HK-2 (cell line): Measurements from ENCODE around the gene DSCAML1.

Source experiments
- DNase-seq: peaks from one replicate; pipeline ENCODE4 v3.0.0-alpha.2; 2018; ENCODE audit not compliant: unreplicated experiment

Gene DSCAML1

DNA sequence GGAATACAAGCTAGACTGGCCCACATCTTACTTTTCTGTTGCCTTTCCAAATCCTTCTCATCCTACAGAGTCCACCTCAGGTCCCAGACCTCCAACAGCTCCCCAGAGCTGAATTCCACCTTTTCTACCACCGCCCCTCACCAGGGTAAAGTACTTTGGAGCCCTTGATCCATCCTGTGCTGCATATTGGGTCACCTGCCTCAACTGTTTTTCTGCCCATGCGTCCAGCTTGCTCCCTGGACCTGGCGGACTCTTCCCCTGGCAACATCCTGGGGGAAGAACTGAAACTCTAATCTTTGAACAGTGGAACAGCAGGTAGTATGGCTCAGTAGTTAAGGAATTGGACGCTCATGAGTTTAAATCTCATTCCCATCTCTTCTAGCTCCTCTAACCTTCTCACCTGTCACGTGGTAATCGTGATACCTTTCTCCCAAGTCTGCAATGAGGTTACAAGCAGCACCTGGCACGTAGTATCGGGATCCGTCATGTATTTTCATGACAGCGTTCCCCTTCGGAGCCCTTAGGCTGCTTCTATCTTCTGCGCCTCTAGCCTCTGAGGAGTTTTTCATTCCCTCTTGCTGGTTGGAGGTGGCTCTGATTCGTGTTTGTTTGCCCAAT lies 371.2 kb downstream of the DSCAML1 start:
- no peak for DNase-seq

DNA sequence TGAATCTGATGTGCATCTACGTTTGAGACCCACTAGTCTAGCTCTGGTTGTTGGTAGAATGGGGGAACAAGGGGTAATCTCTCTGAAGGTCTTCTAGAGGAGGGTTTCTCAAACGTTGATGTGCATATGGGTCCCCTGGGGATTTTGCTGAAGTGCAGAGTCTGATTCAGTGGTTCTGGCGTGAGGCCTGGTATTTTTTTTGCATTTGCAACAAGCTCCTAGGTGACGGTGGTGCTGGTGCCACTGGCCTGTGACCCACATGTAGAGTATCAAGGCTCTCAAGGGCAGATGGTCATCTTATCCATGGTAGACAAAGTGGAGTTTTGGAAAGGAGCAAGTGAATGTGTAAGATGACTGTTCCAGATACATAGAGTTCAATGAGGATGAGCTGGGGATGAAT lies 372.2 kb downstream of the DSCAML1 start:
- DNase-seq, result no peak

DNA sequence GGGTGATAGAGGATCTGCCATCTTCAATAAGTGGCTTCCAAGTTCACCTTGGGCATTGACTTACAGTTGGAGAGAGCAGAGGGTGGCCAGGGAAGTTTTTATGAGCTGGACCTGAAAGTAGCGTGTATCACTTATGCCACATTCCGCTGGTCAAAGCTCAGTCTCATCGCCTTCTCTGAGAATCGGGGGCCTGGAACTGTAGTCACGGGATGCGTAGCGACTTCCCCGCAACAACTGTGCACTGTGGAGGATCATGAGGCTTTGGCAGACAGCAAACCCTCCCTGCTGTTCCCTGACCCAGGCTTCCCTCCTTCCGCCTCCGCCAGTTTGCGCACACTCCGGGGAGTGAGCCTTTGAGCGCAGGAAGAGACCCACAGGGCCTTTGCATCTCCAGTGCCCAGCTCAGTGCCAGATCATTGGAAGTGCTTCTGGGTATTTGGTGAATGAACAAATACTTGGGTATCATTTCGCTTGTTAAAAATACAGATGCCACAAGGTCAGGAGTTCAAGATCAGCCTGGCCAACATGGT lies 373.9 kb downstream of the DSCAML1 start:
- DNase-seq, result no peak

DNA sequence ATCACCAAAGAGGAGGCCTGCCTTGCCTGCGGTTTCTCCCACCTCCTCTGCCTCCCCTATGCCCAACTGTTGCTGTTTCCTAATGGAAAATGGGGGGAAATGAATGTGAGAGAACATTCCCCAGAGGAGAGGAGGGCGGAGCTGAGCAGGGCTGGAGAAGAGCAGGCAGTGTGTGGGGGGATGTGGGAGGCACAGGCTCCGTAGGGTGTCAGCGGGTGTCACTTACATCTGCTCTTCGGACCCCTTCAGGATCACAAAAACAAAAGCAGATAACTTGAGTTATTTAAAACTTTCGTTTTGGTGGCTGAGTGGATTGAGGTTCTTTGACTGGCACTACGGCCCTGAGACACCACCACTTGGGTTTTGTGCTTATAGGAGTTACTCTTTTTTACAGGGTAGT lies 375.5 kb downstream of the DSCAML1 start:
- DNase-seq, result no peak

DNA sequence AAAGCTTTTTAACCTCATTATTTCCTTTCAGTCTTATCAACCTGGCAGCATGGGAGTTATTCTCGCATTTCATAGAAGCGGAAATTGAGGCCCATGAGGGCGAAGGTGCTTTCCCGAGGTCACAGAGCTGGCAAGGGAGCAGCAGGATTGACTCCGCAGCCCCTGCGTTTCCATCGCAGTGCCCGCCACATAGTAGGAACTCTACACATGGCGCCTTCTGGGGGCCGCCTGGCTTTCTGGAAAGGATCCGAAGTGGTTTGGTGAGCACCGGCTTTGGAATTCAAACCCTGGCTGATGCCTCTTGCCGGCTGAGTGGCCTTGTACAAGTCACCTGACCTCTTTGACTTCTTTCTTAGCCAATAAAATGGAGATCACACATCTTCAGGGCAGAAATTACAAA lies 376.0 kb downstream of the DSCAML1 start:
- no peak for DNase-seq

DNA sequence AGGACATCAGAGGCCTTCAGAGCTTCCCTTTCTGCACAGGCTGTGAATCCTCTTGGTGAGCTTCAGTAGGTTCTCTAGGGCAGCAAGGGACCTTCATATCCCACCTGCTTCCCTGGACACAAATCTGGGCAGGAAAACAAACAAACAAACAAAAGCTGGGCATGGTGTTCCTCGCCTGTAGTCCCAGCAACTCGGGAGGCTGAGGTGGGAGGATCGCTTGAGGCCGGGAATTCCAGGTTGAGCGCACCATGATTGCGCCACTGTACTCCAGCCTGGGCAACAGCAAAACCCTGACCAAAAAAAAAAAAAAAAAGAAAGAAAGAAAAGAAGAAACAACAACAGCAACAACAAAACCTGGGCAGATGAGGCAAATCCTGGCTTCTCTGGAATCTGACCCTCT lies 376.4 kb downstream of the DSCAML1 start:
- DNase-seq, result no peak

DNA sequence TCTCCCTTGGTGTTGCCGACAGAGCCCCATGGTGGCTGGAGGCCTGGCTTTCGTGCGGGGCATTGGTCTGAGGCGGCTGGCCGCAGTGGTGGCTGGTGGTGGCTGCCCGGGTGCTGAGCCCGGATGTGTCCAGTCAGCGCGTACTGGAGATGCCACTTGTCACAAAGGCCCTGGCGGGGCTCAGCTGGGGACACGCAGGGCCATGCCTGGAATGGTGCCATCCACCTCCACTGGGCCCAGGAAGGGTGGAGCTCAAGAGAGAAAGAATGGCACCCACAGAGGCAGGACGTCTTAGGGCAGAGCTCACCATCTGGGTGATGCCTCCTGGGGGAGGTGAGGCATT lies 376.9 kb downstream of the DSCAML1 start:
- DNase-seq, result no peak

DNA sequence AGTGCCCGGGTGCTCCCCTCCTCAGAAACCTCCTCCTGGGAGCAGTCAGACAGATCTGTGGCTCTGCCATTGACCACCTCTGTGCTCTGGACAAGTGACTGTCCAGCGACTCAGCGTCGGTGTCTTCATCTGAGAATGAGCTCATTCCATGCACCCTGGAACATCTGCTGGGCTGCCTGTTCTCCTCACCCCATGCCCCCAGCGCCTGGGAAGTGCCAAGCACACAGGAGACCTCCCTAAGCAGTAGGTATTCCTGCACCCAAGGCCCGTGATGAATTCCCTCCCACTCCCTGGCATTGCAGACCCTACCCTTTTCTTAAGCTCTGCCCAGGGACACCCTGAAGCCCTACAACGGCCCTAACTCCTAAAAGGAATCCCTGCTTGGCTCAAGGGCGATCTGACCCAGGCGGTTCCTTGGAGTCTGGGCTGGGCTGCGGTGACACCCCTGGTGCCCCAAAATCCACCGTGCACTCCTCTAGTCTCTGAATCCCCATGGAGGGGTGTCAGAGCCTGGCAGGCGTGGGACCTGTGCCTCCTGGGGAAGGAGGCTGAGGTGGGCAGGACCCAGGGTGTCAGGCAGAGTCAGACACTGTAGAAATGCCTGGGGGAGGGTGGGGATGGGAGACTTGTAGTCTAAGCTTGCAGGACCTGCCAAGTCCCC lies 377.4 kb downstream of the DSCAML1 start:
- DNase-seq, result no peak

DNA sequence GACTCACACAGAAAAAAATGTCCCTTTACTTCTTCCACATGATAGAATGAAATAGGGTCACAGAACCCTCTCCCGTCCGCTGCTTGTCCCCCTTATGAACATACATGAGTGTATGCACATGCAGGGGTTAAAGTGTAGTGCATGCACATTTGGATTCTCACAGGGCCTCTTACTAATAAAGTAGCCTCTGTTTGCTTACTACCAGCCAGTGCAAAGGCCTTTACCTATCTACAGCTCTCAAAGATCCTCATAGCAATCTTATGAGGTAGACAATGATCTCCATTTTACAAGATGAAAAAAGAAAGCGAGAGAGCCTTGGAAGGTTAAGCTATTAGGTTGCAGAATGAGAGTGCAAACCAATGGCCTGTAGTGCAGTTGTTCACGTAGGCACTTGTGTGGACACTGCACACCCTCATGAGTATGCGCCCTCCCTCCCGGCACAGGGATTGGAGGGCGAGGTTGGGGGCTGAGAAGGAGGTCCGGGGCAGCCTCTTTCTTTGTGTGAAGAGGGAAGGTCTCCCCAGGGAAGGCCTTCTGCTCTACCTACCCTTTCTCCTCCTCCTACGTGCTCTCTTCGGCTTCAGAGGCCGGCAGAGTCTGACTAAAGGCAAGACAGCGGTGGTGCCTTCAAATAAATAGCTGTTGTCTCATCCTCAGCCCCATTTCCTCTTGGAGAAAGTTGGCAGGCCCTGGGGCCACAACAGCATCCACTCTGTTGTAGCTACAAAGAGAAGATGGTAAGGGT lies 378.1 kb downstream of the DSCAML1 start:
- DNase-seq, result no peak

DNA sequence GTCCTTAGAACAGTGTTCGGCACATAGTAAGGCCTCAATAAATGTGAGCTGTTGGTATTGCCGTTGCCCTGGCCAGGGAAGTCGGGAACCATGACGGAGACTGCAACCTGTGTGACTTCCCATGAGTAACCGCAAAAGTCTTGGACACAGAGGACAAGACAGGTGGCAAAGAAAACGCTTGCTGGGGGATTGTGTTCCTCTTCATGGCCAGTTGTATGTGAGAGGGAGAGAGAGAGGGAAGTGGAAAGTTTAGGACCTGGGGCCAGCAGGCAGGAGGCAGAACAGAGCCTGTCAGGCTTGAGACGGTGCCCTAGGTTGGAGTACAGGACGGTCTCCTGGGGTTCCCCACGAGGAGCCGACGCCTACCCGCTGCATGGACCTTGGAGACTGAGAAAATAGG lies 379.2 kb downstream of the DSCAML1 start:
- DNase-seq, result no peak

DNA sequence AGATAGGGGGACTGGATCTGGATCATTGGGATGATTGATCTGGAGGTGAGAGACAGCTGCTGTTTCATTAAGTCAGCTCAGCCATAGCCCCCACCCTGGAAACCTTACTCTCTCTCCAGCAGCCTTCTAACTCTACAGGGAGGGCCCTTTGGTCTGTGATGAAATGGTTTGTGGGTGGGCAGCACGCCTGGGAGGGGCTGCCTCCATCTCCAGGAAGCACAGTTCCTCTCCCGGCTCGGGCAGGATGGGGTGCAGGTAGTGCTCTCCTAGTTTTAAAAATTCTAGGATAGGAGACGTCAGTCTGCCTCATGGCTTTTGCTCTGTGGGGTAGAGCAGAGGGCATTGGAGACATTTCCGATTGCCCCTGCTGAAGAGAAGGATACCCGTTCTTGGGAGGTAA lies 379.7 kb downstream of the DSCAML1 start:
- DNase-seq, result no peak

DNA sequence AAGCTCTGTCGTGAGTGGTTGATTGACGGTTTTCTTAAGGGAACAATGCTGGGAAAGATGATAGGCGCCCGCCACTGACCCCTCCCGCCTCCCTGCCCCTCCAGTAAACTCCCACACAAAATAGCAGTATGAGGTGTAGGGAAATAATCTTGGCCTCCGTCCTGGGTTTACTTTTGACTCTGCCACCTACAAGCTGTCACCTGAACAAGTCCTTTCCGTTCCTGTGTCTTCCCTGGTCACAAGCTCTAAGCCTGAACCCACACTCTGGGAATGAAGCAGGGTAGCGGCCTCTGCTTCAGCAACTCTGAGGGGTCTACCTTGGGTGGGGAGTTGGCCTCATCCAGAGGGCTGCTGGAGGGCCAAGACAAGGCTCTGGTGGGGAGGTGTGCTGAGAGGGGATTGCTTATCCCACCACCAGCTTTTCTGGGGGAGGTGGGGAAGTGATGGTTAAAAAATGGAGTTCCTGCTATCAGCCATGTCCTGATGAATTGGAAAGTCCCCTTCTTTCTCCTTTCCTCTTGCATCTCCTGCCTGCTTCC lies 381.6 kb downstream of the DSCAML1 start:
- no peak for DNase-seq

DNA sequence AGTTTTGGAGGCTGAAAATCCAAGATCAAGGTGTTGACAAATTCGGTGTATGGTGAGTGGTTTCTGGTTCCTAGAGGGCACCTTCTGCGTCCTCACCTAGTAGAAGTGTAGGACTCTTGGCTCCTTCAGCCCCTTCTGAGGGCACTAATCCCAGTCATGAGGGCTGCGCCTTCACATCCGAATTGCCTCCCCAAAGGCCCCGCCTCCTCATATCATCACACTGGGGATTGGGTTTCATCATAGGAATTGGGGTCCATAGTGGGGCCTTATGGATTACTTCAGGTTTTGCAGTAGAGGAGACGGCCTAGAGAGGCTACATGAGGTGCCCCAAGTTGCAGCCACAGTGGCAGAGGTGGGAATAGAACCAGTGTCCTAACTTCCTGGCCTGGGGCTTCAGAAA lies 382.3 kb downstream of the DSCAML1 start:
- DNase-seq, result no peak

DNA sequence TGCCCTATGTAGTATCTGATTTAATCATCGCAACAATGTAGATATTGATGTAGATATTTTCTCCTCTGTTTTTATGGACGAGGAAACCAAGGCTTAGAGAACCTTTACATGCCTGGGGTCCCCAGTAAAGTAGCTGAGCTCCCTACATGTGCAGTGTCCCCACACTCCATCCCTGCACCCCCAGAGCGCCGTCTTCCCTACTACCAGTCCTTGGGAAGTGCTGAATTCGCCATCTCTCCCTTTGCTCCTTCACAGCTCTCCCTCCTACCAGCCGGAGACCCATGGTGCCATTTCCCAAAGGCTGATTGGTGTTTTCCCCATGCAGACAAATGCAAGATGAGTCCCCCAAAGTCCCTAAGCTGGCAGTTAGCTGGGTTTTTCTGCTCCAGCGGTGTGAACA lies 383.4 kb downstream of the DSCAML1 start:
- DNase-seq, result no peak

DNA sequence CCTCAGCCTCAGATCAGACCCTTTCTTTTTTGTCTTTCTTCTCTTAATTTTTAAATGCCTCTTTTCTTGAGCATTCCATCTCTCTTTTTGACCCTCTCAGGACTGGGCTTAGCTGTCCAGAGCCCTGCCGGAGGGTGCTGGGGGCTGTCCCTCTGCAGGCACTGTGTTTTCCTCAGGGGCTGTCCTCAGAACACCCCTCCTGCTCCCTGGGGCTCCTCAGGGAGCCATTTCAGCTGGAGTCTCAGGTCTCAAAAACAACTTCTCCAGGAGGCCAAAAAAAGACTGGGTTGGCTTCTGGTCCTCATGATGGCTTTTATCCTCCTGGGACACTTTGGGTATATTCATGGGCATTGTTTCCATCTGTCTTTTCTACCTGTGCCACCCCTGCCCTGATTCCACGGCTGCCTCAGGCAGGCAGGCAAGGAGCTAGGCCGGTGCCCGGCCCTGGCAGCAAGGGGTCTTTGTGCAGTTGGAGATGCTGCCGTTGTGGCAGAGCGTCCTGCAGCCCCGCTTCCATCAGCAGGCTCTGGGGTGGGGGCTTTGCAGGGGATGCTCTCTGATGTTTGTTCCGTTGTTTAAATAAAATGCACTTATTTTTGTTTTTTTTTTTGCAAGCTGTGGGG lies 384.3 kb downstream of the DSCAML1 start:
- no peak for DNase-seq

DNA sequence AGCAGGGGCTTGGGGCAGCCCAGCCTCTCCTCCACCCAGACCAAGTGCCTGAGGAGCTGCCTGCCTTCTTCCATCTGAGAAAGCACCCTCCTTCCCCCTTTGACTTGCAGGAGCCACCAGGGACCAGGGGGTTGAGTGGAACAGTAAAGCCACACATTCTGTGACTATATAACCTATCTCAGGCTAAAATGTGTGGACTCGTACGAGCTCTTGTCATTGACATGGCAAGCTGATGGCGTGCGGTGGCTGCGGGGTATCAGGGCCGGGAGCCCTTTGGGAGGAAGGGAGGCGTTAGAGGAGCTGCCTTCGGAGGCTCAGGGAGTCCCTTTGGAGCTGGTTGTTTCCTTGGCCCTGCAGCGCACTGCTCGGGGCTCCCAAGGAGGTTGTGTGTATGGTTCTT lies 384.8 kb downstream of the DSCAML1 start:
- no peak for DNase-seq

DNA sequence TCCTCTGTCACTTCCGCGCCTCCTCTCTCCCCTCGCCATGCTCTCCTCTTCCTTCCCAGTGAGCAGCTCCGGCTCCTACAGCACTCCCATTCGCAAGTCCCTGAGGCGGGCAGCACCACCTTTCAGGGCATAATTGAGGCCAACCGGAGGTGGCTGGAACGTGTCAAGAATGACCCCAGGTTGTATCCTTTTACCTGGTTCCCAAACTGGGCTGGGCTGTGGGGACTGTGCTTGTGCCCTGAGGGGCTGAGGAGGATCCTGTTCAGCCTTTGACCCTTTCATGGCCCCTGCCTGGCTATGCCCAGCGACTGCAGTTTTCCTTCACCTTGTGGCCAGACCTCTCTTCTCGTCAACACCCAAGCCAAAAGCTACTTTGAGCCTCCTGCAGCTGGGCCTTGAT lies 385.3 kb downstream of the DSCAML1 start:
- DNase-seq, result no peak

DNA sequence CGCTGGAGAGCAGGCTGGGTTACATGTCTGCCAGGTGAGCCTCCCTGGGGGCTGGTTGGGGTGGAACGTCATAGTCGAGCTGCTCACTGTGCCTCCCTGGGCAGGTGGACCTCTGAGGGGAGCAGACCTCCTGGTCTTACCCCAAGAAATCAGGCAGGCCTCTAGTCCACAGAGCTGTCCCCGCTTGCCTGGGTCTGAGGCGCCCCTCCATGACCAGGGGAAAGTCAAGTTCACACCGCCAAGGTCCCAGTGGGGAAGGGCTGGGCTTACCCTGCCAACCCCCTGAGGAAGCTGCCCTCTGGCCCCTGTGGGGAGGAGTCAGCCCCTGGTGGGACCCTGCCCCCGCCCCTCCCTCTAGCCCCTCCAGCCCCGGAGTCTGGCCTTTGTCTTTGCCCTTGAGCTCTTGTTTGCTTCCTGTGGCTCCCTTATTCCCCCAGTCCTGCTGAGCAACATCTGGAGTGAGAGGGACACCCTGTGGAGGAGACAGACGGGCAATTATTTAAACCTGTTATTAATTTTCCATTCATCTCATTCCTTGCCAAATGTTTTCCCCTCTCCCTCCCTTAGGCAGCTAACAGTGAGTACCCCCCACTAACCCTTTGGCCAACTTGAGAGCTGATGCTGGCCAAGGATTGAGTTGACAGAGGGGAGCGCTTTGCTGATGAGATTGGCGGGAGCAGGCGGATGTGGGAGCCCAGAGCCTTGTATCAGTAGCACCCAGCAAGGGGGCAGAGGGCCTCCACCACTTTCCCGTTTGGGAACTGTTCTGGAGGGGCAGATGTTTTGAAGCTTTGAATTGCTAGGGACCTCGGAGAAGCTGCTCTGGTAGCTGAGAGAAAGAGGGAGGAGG lies 385.9 kb downstream of the DSCAML1 start:
- no peak for DNase-seq

DNA sequence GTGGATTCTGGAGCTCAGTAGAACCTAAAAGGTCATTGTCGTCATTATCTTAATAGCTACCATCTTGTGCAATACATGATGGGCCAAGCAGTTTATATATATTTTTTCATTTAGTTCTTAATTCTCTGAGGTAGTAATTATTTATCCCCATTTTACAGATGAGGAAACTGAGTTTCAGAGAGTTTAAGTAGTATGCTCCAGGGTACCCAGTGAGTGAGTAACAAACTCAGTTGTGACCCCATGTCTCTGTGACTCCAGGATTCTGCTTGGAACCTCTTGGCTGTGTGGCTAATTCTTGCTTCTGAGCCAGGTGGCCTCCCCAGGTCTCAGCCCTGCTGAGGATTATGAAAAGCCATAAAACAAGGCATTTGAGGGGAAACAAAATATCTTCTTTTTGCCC lies 386.8 kb downstream of the DSCAML1 start:
- no peak for DNase-seq

DNA sequence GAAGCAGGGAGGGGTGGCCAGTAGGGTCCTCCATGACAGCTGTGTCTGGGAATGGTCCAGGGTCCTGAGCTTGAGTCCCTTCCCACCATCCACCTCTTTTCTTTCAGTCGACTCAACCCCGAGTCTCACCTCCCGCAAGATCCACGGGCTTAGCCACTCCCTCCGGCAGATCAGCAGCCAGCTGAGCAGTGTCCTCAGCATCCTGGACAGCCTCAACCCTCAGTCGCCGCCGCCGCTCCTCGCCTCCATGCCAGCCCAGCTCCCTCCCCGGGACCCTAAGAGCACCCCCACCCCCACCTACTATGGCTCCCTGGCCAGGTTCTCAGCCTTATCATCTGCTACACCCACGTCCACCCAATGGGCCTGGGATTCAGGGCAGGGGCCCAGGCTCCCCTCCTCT lies 387.5 kb downstream of the DSCAML1 start:
- no peak for DNase-seq

DNA sequence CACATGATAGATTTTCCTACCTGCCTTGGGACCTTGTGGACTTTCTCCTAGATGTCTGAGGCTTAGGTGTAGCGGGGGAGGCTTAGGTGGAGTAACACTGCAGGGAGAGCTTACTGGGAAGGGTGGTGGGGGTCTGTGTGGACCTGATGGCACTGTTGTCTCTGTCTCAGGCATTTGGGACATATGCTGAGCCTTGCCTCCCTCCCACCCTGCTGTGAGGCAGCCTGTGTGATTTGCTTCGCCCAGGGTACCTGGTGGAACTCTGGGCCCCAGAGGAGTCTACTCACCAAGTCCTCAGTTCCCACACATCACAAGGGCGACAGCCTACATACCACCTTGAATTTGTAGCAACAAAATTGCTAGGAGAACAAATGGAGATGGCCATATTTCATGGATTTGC lies 388.7 kb downstream of the DSCAML1 start:
- DNase-seq, result no peak

DNA sequence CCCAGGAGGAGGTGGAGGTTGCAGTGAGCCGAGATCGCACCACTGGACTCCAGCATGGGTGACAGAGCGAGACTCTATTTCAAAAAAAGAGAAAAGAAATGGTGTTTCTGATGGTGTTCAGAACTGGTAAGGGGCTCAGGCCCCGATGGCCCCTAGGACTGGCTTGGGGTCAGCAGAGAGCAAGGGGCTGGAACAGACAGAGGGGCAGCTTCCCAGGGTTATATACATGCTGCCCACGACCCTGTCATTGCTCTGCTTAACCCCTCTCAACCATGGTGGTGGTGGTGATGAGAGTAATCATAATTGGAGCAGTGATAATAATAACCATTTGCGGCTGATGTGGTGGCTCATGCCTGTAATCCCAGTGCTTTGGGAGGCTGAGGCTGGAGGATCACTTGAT lies 390.0 kb downstream of the DSCAML1 start:
- no peak for DNase-seq
